ENCODE data around the gene PCDHGC3. TPM values are rescaled to one million over a fixed set of nuclear protein-coding genes. Genes with fewer than 3 reads are reported as not detected.

Gene PCDHGC3
- total and polyA plus RNA-seq, 4 donors = 3.7 to 11.0 (median 6.2) TPM

DNA sequence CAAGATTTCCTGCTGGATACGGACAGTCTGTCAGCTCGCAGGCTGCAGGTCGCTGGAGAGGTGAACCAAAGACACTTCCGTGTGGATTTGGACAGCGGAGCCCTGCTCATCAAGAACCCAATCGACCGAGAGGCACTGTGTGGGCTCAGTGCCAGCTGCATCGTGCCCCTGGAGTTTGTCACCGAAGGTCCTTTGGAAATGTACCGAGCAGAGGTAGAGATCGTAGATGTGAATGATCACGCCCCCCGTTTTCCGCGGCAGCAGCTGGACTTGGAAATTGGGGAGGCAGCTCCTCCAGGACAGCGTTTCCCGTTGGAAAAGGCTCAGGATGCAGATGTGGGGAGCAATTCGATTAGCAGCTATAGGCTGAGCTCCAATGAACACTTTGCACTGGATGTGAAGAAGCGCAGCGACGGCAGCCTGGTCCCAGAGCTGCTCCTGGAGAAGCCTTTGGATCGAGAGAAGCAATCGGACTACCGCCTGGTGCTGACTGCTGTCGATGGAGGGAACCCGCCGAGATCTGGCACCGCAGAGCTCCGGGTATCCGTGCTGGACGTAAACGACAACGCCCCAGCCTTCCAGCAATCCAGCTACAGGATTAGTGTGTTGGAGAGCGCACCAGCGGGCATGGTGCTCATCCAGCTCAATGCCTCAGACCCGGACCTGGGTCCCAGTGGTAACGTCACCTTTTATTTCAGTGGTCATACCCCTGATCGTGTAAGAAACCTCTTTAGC lies 9.7 kb downstream of the PCDHGC3 start:
- Histone ChIP-seq H3K27ac (ENCODE audit: low read depth in 1 of 2, low read length in 2 of 2) (no peak overlapping the region), H3K36me3 (ENCODE audit: control insufficient read depth in 4 of 4, insufficient read depth in 3 of 4, low read depth in 1 of 4, low read length in 3 of 4) (peaks cover 0 to 2% (median 0%) of the 10 kb centered on the region in 4 donors), H3K9ac (ENCODE audit: low read depth in 1 of 2, low read length in 2 of 2) (no peak overlapping the region), H3K4me1 (ENCODE audit: control insufficient read depth in 4 of 4, insufficient read depth in 4 of 4, low read length in 3 of 4) (peaks cover 0 to 4% (median 2%) of the 10 kb centered on the region in 4 donors), H3K9me3 (ENCODE audit: control insufficient read depth in 4 of 4, low read length in 3 of 4) (peaks cover 0 to 4% (median 1%) of the 10 kb centered on the region in 4 donors), H3K27me3 (ENCODE audit: control insufficient read depth in 4 of 4, insufficient read depth in 4 of 4, low read length in 3 of 4) (peaks cover 0 to 2% (median 0%) of the 10 kb centered on the region in 4 donors), H3K4me3 (ENCODE audit: low read depth in 1 of 3, low read length in 3 of 3) (peak overlapping the region in 1 of 3 donors; percentile 25)
- TF ChIP-seq ATF3 (IDR thresholded peaks at IDR 0.05) (no peak), SP1 (IDR thresholded peaks at IDR 0.05) (no peak), TAF1 (conservative IDR thresholded peaks at IDR 0.05) (no peak), MAX (IDR thresholded peaks at IDR 0.05) (no peak), JUND (IDR thresholded peaks at IDR 0.05) (no peak), RAD21 (IDR thresholded peaks at IDR 0.05) (no peak), FOXA1 (IDR thresholded peaks at IDR 0.05) (no peak), NR2F2 (IDR thresholded peaks at IDR 0.05) (no peak), GABPA (IDR thresholded peaks at IDR 0.05 in 1 of 2, conservative IDR thresholded peaks at IDR 0.05 in 1 of 2) (no peak), FOXA2 (IDR thresholded peaks at IDR 0.05) (no peak), ZBTB33 (IDR thresholded peaks at IDR 0.05) (no peak), YY1 (IDR thresholded peaks at IDR 0.05) (no peak), RXRA (IDR thresholded peaks at IDR 0.05) (no peak), HNF4A (conservative IDR thresholded peaks at IDR 0.05) (no peak)
- TF ChIP-seq, protein P1, sequence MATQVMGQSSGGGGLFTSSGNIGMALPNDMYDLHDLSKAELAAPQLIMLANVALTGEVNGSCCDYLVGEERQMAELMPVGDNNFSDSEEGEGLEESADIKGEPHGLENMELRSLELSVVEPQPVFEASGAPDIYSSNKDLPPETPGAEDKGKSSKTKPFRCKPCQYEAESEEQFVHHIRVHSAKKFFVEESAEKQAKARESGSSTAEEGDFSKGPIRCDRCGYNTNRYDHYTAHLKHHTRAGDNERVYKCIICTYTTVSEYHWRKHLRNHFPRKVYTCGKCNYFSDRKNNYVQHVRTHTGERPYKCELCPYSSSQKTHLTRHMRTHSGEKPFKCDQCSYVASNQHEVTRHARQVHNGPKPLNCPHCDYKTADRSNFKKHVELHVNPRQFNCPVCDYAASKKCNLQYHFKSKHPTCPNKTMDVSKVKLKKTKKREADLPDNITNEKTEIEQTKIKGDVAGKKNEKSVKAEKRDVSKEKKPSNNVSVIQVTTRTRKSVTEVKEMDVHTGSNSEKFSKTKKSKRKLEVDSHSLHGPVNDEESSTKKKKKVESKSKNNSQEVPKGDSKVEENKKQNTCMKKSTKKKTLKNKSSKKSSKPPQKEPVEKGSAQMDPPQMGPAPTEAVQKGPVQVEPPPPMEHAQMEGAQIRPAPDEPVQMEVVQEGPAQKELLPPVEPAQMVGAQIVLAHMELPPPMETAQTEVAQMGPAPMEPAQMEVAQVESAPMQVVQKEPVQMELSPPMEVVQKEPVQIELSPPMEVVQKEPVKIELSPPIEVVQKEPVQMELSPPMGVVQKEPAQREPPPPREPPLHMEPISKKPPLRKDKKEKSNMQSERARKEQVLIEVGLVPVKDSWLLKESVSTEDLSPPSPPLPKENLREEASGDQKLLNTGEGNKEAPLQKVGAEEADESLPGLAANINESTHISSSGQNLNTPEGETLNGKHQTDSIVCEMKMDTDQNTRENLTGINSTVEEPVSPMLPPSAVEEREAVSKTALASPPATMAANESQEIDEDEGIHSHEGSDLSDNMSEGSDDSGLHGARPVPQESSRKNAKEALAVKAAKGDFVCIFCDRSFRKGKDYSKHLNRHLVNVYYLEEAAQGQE (IDR thresholded peaks at IDR 0.05) = no peak
- TF ChIP-seq, protein P2, sequence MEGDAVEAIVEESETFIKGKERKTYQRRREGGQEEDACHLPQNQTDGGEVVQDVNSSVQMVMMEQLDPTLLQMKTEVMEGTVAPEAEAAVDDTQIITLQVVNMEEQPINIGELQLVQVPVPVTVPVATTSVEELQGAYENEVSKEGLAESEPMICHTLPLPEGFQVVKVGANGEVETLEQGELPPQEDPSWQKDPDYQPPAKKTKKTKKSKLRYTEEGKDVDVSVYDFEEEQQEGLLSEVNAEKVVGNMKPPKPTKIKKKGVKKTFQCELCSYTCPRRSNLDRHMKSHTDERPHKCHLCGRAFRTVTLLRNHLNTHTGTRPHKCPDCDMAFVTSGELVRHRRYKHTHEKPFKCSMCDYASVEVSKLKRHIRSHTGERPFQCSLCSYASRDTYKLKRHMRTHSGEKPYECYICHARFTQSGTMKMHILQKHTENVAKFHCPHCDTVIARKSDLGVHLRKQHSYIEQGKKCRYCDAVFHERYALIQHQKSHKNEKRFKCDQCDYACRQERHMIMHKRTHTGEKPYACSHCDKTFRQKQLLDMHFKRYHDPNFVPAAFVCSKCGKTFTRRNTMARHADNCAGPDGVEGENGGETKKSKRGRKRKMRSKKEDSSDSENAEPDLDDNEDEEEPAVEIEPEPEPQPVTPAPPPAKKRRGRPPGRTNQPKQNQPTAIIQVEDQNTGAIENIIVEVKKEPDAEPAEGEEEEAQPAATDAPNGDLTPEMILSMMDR (IDR thresholded peaks at IDR 0.05; ENCODE audit: low read depth, low read length, missing input control) = no peak
- 52% methylated on average over 38 of the region's 38 CpGs for WGBS
- DNase-seq (ENCODE audit: low spot score) = no peak

Measured in liver (tissue), 9 donors.